NCI-H1417 (cell line): Measurements from ENCODE around the gene LRRC51.
"Not testable (repeated sequence)": the region's sequence is repeated elsewhere in the genome, so short reads cannot be mapped to it uniquely, and the experiment has no call there.

Source experiments
- DNase-seq, 3 experiments: peaks; one replicate each; lab custom pipeline; 2025; lab: John Stamatoyannopoulos, UW

Gene LRRC51

GRCh38 chr11:72139500-72139899 is 58.9 kb downstream of the LRRC51 start:
- DNase-seq = no peak

- no peak for DNase-seq
These were observed 60.0 kb downstream of the LRRC51 start for GRCh38 chr11:72140661-72141060.

GRCh38 chr11:72141066-72141465 is 60.4 kb downstream of the LRRC51 start:
- no peak for DNase-seq

GRCh38 chr11:72142086-72142485 is 61.4 kb downstream of the LRRC51 start:
- DNase-seq = not testable (repeated sequence)

- not testable (repeated sequence) for DNase-seq
These were observed 61.9 kb downstream of the LRRC51 start for GRCh38 chr11:72142543-72142942.

GRCh38 chr11:72144807-72145565 is 64.3 kb downstream of the LRRC51 start:
- DNase-seq = no peak
